A549 (cell line): Measurements from ENCODE around the gene CPSF6. TPM values are rescaled to one million over a fixed set of nuclear protein-coding genes. Genes with fewer than 3 reads are reported as not detected.
A peak's percentile ranks its signal among the peaks of the same experiment; 100 is the strongest.

Experiments used
- ATAC-seq, 2 experiments: fragments of 200-7000 bp in 1 of 2; fragments of >200 bp in 1 of 2; cut with Nextera tagmentation in 1 of 2; cut with Tn5 transposase in 1 of 2; 3 replicates each; pipeline versions ENCODE4 v1.8.0 to v1.9.1; 2018 to 2020; ENCODE audit warnings: mild to moderate bottlenecking in 1 of 2, moderate library complexity in 1 of 2
- CTCF ChIA-PET: fragments of 300-600 bp; sonication (Branson Sonifier 250); formaldehyde crosslinking; extraction: SDS; loops from one replicate; lab custom pipeline; 2021; ENCODE audit warnings: antibody characterized with exemption, inconsistent platforms; lab: Yijun Ruan, JAX
- POLR2A ChIA-PET: fragments of 350-600 bp; formaldehyde crosslinking; extraction: SDS; loops from one replicate; lab custom pipeline; 2021; ENCODE audit warnings: antibody characterized with exemption, inconsistent platforms; lab: Yijun Ruan, JAX
- DNase-seq, 2 experiments: peaks; one replicate each; pipeline versions ENCODE4 v3.0.0 to v3.0.0-alpha.2; 2011 to 2016; ENCODE audit warnings: low read depth in 1 of 2, low spot score in 1 of 2
- FAIRE-seq: peaks from 2 replicates; lab custom pipeline; 2011; peaks lifted over from hg19 to GRCh38; lab: Jason Lieb, UNC
- H3K27ac ChIP-seq, 2 experiments: fragments of >200 bp; sonication (Bioruptor Twin); formaldehyde crosslinking; 3 replicates each; pipeline ENCODE4 v1.5.1; 2016 to 2017
- H3K4me1 ChIP-seq: fragments of >200 bp; sonication (Bioruptor Twin); formaldehyde crosslinking; 3 replicates; pipeline ENCODE4 v1.6.1; 2016
- H3K4me2 ChIP-seq: fragments of >200 bp; sonication (Bioruptor Twin); formaldehyde crosslinking; 3 replicates; pipeline ENCODE4 v1.6.1; 2016
- H3K4me3 ChIP-seq: fragments of >200 bp; sonication (Bioruptor Twin); formaldehyde crosslinking; 3 replicates; pipeline ENCODE4 v1.5.1; 2016
- H3K9me3 ChIP-seq: fragments of >200 bp; sonication (Bioruptor Twin); formaldehyde crosslinking; 3 replicates; pipeline ENCODE4 v1.6.1; 2016
- CHD2 ChIP-seq: fragments of 150-350 bp; IDR thresholded peaks from 2 replicates; pipeline ENCODE4 v1.6.1; 2014; ENCODE audit warnings: low read length; ENCODE audit not compliant: partially characterized antibody
- HOXB13 ChIP-seq: fragments of 250-450 bp; sonication (Bioruptor Pico); IDR thresholded peaks from 2 replicates; pipeline ENCODE4 v1.5.0; 2020; ENCODE audit warnings: low read depth, mild to moderate bottlenecking, moderate library complexity
- KDM1A ChIP-seq: fragments of 200-600 bp; sonication (generic); IDR thresholded peaks from 2 replicates; pipeline ENCODE4 v1.6.1; 2016; ENCODE audit warnings: low read depth, mild to moderate bottlenecking
- KDM5A ChIP-seq: fragments of 200-600 bp; sonication (generic); IDR thresholded peaks from 2 replicates; pipeline ENCODE4 v1.6.1; 2016; ENCODE audit warnings: antibody characterized with exemption, mild to moderate bottlenecking
- MAFK ChIP-seq: fragments of 450-650 bp; IDR thresholded peaks from 2 replicates; pipeline ENCODE4 v1.6.1; 2014; ENCODE audit not compliant: partially characterized antibody
- MAZ ChIP-seq: fragments of 150-350 bp; IDR thresholded peaks from 2 replicates; pipeline ENCODE4 v1.6.1; 2014; ENCODE audit warnings: antibody characterized with exemption, low read depth, low read length, borderline replicate concordance
- MYC ChIP-seq: IDR thresholded peaks from 2 replicates; pipeline ENCODE4 v1.6.1; 2012; ENCODE audit warnings: mild to moderate bottlenecking, inconsistent platforms, low read length, improper control_type of control experiment, borderline replicate concordance
- RAD21 ChIP-seq, 2 experiments: fragments of >200 bp in 1 of 2; sonication (Bioruptor Twin) in 1 of 2; formaldehyde crosslinking in 1 of 2; IDR thresholded peaks in 1 of 2; conservative IDR thresholded peaks in 1 of 2; 2 replicates in 1 of 2; 3 replicates in 1 of 2; pipeline ENCODE4 v1.6.1; 2012 to 2018; ENCODE audit warnings: inconsistent platforms in 1 of 2
- SMC3 ChIP-seq: fragments of >200 bp; sonication (Bioruptor Twin); formaldehyde crosslinking; IDR thresholded peaks from 3 replicates; pipeline ENCODE4 v1.6.1; 2018; ENCODE audit warnings: inconsistent platforms
- TP53 ChIP-seq: fragments of 250-450 bp; sonication (Bioruptor Pico); IDR thresholded peaks from 2 replicates; pipeline ENCODE4 v1.5.0; 2021; ENCODE audit warnings: mild to moderate bottlenecking, moderate library complexity
- WGBS: methylation state at CpG from one replicate; pipeline ENCODE4 v1.1.6; 2017; ENCODE audit errors: missing lambda C conversion rate; 5-methylcytosine and 5-hydroxymethylcytosine counted together
- polyA plus RNA-seq, 4 experiments: library from polyadenylated mRNA; depleted of rRNA in 3 of 4; stranded (reverse); fragments of >200 nt; fragmentation: RNase III in 1 of 4; extraction: RNeasy Plus Mini Kit Qiagen cat#74134 plus additional on column Dnase treatment in 1 of 4; gene quantifications; 2 replicates in 3 of 4; 3 replicates in 1 of 4; pipeline ENCODE4 v1.2.3, GENCODE V29; 2011 to 2017
- TF ChIP-seq, protein P1 (sequence below): fragments of 450-650 bp; IDR thresholded peaks from 2 replicates; pipeline ENCODE4 v1.6.1; 2014; ENCODE audit warnings: antibody characterized with exemption
- TF ChIP-seq, protein P2 (sequence below): fragments of >200 bp; sonication (Bioruptor Twin); formaldehyde crosslinking; IDR thresholded peaks from 3 replicates; pipeline ENCODE4 v1.5.1; 2016

The CPSF6 gene
- polyA plus RNA-seq, 2 of the 4 experiments (the other 2 are of a cell fraction), result 77.2 to 84.3 TPM

DNA sequence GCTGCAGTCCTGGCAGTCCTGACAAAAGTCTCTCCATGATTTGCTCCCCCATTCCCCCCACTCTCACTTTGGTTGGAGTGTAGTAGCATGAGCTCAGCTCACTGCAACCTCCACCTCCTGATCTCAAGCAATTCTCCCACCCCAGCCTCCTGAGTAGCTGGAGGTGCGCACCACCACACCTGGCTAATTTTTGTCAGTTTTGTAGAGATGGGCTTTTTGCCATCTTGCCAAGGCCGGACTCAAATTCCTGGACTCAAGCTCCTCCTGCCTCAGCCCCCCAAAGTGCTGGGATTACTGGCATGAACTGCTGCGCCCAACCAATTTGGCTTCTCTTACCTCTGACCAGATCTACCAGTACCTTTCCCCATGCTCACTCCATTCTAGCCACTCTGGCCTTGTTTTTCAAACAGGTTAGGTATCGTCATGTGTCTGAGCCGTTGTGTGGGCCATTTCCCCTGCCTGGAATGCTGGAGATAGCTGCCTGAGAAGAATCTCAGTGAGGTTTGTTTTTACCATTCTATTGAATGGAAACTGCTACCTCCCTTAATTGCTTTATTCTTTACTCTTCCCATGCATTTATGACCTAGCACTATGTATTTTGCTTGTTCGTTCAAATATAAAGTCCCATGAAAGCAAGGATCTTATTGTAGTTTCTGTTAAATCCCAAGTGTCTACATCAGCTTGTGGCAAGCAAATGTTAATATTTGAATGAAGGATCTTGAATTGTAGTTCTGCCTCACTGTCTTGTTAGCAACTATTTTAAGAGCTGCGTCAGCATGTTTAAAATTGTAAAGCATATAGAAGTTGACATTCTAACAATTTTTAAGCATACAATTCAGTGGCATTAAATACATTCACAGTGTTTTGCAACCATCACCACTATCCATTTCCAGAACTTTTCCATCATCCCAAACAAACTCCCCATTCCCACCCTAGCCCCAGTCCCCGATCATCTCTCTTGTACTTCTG lies 39.7 kb downstream of the CPSF6 start:
- Histone ChIP-seq H3K9me3 (no peaks in the 10 kb centered on the region), H3K4me1 (peaks cover 8% of the 10 kb centered on the region; the same call in 2 of the 3 replicates), H3K4me2 (no peak overlapping the region), H3K27ac (no peak overlapping the region)
- ATAC-seq (peak; percentile 7 to 12; a peak in 2 of 6 replicates), DNase-seq (no peak), FAIRE-seq (no peak)
- POLR2A ChIA-PET, result no interaction called here
- 92% methylated on average over 8 of the region's 8 CpGs for WGBS
- CTCF ChIA-PET, result interaction anchor here (0.9 to 1.6 kb wide), 4 partner anchors 9 to 34 kb away, joined by 3 to 5 read pairs (median 3); no protein-coding TSS in a partner anchor
- TF ChIP-seq MAFK, result peak; percentile 69
- no peak for TF ChIP-seq KDM1A
- TF ChIP-seq, all 56 proteins: peak for 1
- H3K4me3 ChIP-seq, result no peak overlapping the region

DNA sequence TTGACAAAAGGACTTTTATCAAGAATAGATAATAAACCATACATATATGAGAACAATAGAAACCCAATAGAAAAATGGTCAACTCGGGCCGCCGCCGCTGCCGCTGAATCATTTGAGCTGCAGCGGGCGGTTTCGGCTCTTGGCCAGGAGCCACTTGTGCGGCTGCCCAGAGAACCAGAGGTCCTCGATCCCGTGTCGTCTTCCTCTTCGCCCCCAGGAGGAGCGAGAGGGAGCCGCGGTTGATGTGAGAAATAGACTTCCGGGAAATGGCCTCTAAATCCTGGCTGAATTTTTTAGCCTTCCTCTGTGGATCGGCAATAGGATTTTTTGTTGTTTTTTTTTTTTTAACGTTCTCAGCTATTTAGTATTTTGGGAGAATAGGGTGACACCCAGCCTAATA lies 44.8 kb downstream of the CPSF6 start:
- Histone ChIP-seq H3K4me3 (peak overlapping the region; percentile 29; the same call in 2 of the 3 replicates), H3K4me1 (peaks cover 8% of the 10 kb centered on the region; the same call in 2 of the 3 replicates), H3K4me2 (peak overlapping the region; percentile 81), H3K9me3 (no peaks in the 10 kb centered on the region), H3K27ac (0 out of 6 replicates have a peak overlapping the region, but pooled peaks of 1 of the 2 experiments have one; percentile 9)
- ATAC-seq, result peak; percentile 92 to 94
- 2% methylated on average over 19 of the region's 19 CpGs for WGBS
- no peak for FAIRE-seq
- TF ChIP-seq, protein P1, sequence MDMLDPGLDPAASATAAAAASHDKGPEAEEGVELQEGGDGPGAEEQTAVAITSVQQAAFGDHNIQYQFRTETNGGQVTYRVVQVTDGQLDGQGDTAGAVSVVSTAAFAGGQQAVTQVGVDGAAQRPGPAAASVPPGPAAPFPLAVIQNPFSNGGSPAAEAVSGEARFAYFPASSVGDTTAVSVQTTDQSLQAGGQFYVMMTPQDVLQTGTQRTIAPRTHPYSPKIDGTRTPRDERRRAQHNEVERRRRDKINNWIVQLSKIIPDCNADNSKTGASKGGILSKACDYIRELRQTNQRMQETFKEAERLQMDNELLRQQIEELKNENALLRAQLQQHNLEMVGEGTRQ, result no peak
- POLR2A ChIA-PET, result no interaction called here
- DNase-seq, result peak; percentile 38 to 79
- CTCF ChIA-PET, result interaction anchor here (0.8 to 1.1 kb wide), 2 partner anchors 42 to 363 kb away, joined by 3 read pairs; no protein-coding TSS in a partner anchor

DNA sequence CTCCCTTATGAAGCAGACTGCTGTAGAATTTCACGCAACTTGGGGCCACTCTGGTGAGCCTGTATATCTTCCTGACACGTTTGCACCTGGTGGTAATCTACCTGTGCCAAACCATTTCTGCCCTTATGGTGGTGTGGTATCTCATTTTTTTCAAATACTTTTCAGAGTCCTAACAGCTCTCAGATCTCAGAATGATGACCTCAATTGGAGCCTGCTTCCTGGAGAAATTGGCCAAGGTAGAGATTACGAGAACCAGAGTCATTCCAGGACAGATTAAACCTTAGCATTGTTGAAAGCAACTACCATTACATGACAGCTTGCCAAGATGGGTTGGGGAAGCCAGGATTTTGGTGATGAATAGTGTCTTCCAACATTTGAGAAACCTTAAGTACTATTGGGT lies 48.2 kb downstream of the CPSF6 start:
- H3K9me3 ChIP-seq, result no peaks in the 10 kb centered on the region
- 55% methylated on average over 3 of the region's 3 CpGs for WGBS
- H3K4me3 ChIP-seq, result no peak overlapping the region
- H3K4me2 ChIP-seq, result no peak overlapping the region
- no peak for ATAC-seq
- POLR2A ChIA-PET, result no interaction called here
- peaks cover 8% of the 10 kb centered on the region; the same call in 2 of the 3 replicates for H3K4me1 ChIP-seq
- FAIRE-seq, result no peak
- CTCF ChIA-PET, result interaction anchor here (1.0 to 1.1 kb wide), 2 partner anchors 118 to 613 kb away, joined by 3 read pairs; no protein-coding TSS in a partner anchor
- DNase-seq, result no peak
- TF ChIP-seq, protein P2, sequence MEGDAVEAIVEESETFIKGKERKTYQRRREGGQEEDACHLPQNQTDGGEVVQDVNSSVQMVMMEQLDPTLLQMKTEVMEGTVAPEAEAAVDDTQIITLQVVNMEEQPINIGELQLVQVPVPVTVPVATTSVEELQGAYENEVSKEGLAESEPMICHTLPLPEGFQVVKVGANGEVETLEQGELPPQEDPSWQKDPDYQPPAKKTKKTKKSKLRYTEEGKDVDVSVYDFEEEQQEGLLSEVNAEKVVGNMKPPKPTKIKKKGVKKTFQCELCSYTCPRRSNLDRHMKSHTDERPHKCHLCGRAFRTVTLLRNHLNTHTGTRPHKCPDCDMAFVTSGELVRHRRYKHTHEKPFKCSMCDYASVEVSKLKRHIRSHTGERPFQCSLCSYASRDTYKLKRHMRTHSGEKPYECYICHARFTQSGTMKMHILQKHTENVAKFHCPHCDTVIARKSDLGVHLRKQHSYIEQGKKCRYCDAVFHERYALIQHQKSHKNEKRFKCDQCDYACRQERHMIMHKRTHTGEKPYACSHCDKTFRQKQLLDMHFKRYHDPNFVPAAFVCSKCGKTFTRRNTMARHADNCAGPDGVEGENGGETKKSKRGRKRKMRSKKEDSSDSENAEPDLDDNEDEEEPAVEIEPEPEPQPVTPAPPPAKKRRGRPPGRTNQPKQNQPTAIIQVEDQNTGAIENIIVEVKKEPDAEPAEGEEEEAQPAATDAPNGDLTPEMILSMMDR, result no peak
- no peak for TF ChIP-seq KDM5A
- TF ChIP-seq HOXB13 (CRISPR knock-in tag), result no peak
- TF ChIP-seq MAZ, result no peak
- TF ChIP-seq MYC, result no peak
- TF ChIP-seq TP53 (CRISPR knock-in tag), result no peak
- TF ChIP-seq CHD2, result no peak
- no peak overlapping the region for H3K27ac ChIP-seq

DNA sequence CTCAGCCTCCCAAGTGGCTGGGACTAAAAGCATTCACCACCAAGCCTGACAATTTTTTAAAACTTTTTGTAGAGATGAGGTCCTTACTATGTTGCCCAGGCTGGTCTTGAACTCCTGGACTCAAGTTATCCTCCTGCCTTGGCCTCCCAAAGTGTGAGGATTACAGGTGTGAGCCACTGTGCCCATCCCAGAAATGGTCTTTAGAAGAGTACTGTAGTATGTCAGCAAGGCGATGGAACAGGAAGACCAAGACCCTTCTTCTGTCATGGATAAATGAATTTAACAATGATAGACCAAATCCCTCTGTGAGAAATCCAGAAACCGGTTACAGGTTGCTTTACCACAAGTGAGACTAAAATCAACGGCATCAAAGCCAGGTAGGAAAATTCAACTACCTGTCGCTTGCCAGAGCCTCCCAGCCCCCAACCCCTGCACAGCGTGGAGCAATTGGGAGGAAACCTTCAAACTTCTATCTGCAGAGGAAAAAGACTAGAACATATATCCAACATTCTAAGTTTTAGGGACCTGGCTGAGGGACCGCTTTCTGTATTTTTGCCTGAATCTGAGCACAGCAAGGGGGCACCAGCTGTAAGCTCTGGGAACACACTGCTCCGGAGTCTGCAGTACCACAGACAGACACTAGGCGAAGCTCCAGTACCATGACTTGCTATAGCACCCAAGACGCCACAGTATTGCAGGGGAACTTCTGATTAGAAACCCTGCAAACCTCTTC lies 51.3 kb downstream of the CPSF6 start:
- H3K9me3 ChIP-seq, result no peaks in the 10 kb centered on the region
- peak overlapping the region; percentile 45 for H3K4me2 ChIP-seq
- ATAC-seq (peak; percentile 99), FAIRE-seq (no peak), DNase-seq (peak; percentile 61 to 90)
- CTCF ChIA-PET, result interaction anchor here (0.5 to 1.6 kb wide), 14 partner anchors 8 to 1285 kb away, joined by 3 to 7 read pairs (median 4); no protein-coding TSS in a partner anchor
- POLR2A ChIA-PET, result interaction anchor here (0.5 to 0.9 kb wide), 2 partner anchors 14 to 350 kb away, joined by 3 read pairs; no protein-coding TSS in a partner anchor
- H3K27ac ChIP-seq, result no peak overlapping the region
- H3K4me3 ChIP-seq, result no peak overlapping the region
- TF ChIP-seq, protein P2, result peak; percentile 85
- TF ChIP-seq RAD21 (conservative IDR thresholded peaks at IDR 0.05 in 1 of 2, IDR thresholded peaks at IDR 0.05 in 1 of 2) (peak; percentile 82 to 96), SMC3 (peak; percentile 59)
- TF ChIP-seq, protein P1, result no peak
- H3K4me1 ChIP-seq, result no peaks in the 10 kb centered on the region
- WGBS, result 15% methylated on average over 9 of the region's 9 CpGs
